SK-N-MC (cell line): ENCODE results near the gene SLC47A2.

Experiments
- EZH2 ChIP-seq: fragments of 200-600 bp; sonication (generic); IDR thresholded peaks from one replicate; pipeline ENCODE4 v1.6.1; 2017; ENCODE audit warnings: antibody characterized with exemption
- FOXP2 ChIP-seq: optimal IDR thresholded peaks from 2 replicates; pipeline ENCODE3; 2011; ENCODE audit warnings: mild to moderate bottlenecking, moderate library complexity; ENCODE audit not compliant: insufficient read depth; ENCODE audit errors: extremely low read length, control extremely low read depth
- POLR2AphosphoS5 ChIP-seq: IDR thresholded peaks from 2 replicates; pipeline ENCODE4 v1.6.1; 2012; ENCODE audit warnings: mild to moderate bottlenecking, low read depth, low read length, borderline replicate concordance

GRCh38 chr17:19629449-19629848 is 86.9 kb downstream of the SLC47A2 start:
- no peak for TF ChIP-seq POLR2AphosphoS5
- no peak for TF ChIP-seq EZH2
- no peak for TF ChIP-seq FOXP2
